H1 (cell line): ENCODE results near the gene SPPL3. TPM values are rescaled to one million over a fixed set of nuclear protein-coding genes. Genes with fewer than 3 reads are reported as not detected.

Experiments
- CTCF ChIA-PET: fragments of 300-600 bp; sonication (Branson Sonifier 250); formaldehyde crosslinking; loops from one replicate; lab custom pipeline; 2021; ENCODE audit not compliant: partially characterized antibody; lab: Charles Lee
- POLR2A ChIA-PET: fragments of 300-600 bp; sonication (Branson Sonifier 250); formaldehyde crosslinking; loops from one replicate; lab custom pipeline; 2021; ENCODE audit warnings: inconsistent platforms; ENCODE audit not compliant: partially characterized antibody; lab: Charles Lee
- DNase-seq, 2 experiments: peaks; one replicate each; pipeline versions ENCODE4 v3.0.0 to v3.0.0-alpha.2; 2010 to 2022; ENCODE audit warnings: low spot score in 2 of 2, low read depth in 1 of 2, mixed read lengths in 1 of 2
- FAIRE-seq: peaks from 2 replicates; lab custom pipeline; 2011; peaks lifted over from hg19 to GRCh38; lab: Jason Lieb, UNC
- H2AFZ ChIP-seq: 2 replicates; pipeline ENCODE4 v1.8.1; 2012; ENCODE audit warnings: low read length, inconsistent platforms
- H2AK5ac ChIP-seq: 2 replicates; pipeline ENCODE4 v1.6.1; 2013; ENCODE audit warnings: low read depth, low read length
- H2BK120ac ChIP-seq: replicated peaks from 2 replicates; pipeline ENCODE3; 2013; ENCODE audit warnings: low read depth, low read length, inconsistent platforms
- H2BK12ac ChIP-seq: 2 replicates; pipeline ENCODE4 v1.6.1; 2013; ENCODE audit warnings: low read depth, low read length
- H2BK15ac ChIP-seq: 2 replicates; pipeline ENCODE4 v1.6.1; 2013; ENCODE audit warnings: low read length
- H2BK20ac ChIP-seq: 2 replicates; pipeline ENCODE4 v1.6.1; 2013; ENCODE audit warnings: low read length
- H2BK5ac ChIP-seq: 2 replicates; pipeline ENCODE4 v1.6.1; 2013; ENCODE audit warnings: low read depth, low read length
- H3K14ac ChIP-seq: 2 replicates; pipeline ENCODE4 v1.6.1; 2013; ENCODE audit warnings: inconsistent platforms; ENCODE audit not compliant: insufficient read length
- H3K18ac ChIP-seq: 2 replicates; pipeline ENCODE4 v1.6.1; 2013; ENCODE audit warnings: low read length; ENCODE audit errors: extremely low read depth
- H3K23ac ChIP-seq: 2 replicates; pipeline ENCODE4 v1.6.1; 2013; ENCODE audit warnings: inconsistent platforms; ENCODE audit not compliant: insufficient read length
- H3K23me2 ChIP-seq: 2 replicates; pipeline ENCODE4 v1.6.1; 2013; ENCODE audit warnings: low read depth, low read length
- H3K27ac ChIP-seq: 2 replicates; pipeline ENCODE4 v1.6.1; 2011; ENCODE audit warnings: low read depth, low read length, inconsistent platforms
- H3K27me3 ChIP-seq, 4 experiments: replicated peaks in 1 of 4; 1 replicate in 1 of 4; 2 replicates in 3 of 4; pipeline versions ENCODE4 v1.6.1 to v1.8.1; 2011 to 2013; ENCODE audit warnings: low read length in 3 of 4, mild to moderate bottlenecking in 3 of 4, inconsistent platforms in 2 of 4, mixed read lengths in 2 of 4, moderate library complexity in 1 of 4; ENCODE audit not compliant: control insufficient read depth in 3 of 4, insufficient read depth in 3 of 4; ENCODE audit errors: extremely low read depth in 1 of 4
- H3K36me3 ChIP-seq, 4 experiments: 2 replicates each; pipeline versions ENCODE4 v1.6.1 to v1.8.1; 2011 to 2013; ENCODE audit warnings: mild to moderate bottlenecking in 4 of 4, low read length in 3 of 4, moderate library complexity in 2 of 4, control low read depth in 1 of 4, inconsistent platforms in 1 of 4; ENCODE audit not compliant: insufficient read depth in 4 of 4, control insufficient read depth in 2 of 4
- H3K4ac ChIP-seq: replicated peaks from 2 replicates; pipeline ENCODE3; 2013; ENCODE audit warnings: low read length, low read depth, mixed read lengths, inconsistent platforms; ENCODE audit not compliant: insufficient read length
- H3K4me1 ChIP-seq, 4 experiments: replicated peaks in 1 of 4; 1 replicate in 1 of 4; 2 replicates in 3 of 4; pipeline versions ENCODE4 v1.6.1 to v1.8.1; 2011 to 2013; ENCODE audit warnings: low read length in 3 of 4, inconsistent platforms in 2 of 4, mixed read lengths in 1 of 4; ENCODE audit not compliant: insufficient read depth in 4 of 4, control insufficient read depth in 3 of 4
- H3K4me2 ChIP-seq, 2 experiments: 2 replicates each; pipeline versions ENCODE4 v1.6.1 to v1.8.1; 2011 to 2013; ENCODE audit warnings: low read depth in 2 of 2, low read length in 2 of 2, control low read depth in 1 of 2, inconsistent platforms in 1 of 2, mild to moderate bottlenecking in 1 of 2; ENCODE audit not compliant: insufficient read depth in 1 of 2
- H3K4me3 ChIP-seq, 4 experiments: fragments of 200-600, 300-600 bp in 1 of 4; sonication (generic), shearing (Covaris generic), sonication (Bioruptor Twin) in 1 of 4; 2 replicates each; pipeline versions ENCODE4 v1.5.1 to v1.8.1; 2011 to 2016; ENCODE audit warnings: low read length in 4 of 4, low read depth in 3 of 4, control low read depth in 2 of 4, inconsistent platforms in 2 of 4, mild to moderate bottlenecking in 2 of 4, mixed read lengths in 1 of 4, moderate library complexity in 1 of 4; ENCODE audit not compliant: insufficient read depth in 2 of 4; ENCODE audit errors: extremely low read depth in 1 of 4
- H3K56ac ChIP-seq: replicated peaks from 2 replicates; pipeline ENCODE3; 2013; ENCODE audit warnings: low read depth, mild to moderate bottlenecking, mixed read lengths, low read length, inconsistent platforms; ENCODE audit not compliant: insufficient read length
- H3K79me1 ChIP-seq: 2 replicates; pipeline ENCODE4 v1.6.1; 2013; ENCODE audit warnings: low read depth, low read length, control low read depth
- H3K79me2 ChIP-seq, 2 experiments: 2 replicates each; pipeline versions ENCODE4 v1.6.1 to v1.8.1; 2012 to 2013; ENCODE audit warnings: low read length in 2 of 2, mild to moderate bottlenecking in 2 of 2, inconsistent platforms in 1 of 2; ENCODE audit not compliant: insufficient read depth in 2 of 2, control insufficient read depth in 1 of 2
- H3K9ac ChIP-seq, 4 experiments: replicated peaks in 1 of 4; 1 replicate in 1 of 4; 2 replicates in 3 of 4; pipeline versions ENCODE4 v1.6.1 to v1.8.1; 2011 to 2013; ENCODE audit warnings: low read depth in 3 of 4, low read length in 3 of 4, control low read depth in 2 of 4, mild to moderate bottlenecking in 2 of 4, moderate library complexity in 2 of 4, inconsistent platforms in 1 of 4; ENCODE audit errors: extremely low read depth in 1 of 4
- H3K9me3 ChIP-seq, 2 experiments: 2 replicates each; pipeline versions ENCODE4 v1.6.1 to v1.8.1; 2012 to 2013; ENCODE audit warnings: mild to moderate bottlenecking in 2 of 2, moderate library complexity in 2 of 2, control low read depth in 1 of 2, inconsistent platforms in 1 of 2, low read depth in 1 of 2, low read length in 1 of 2, mixed read lengths in 1 of 2; ENCODE audit not compliant: insufficient read depth in 2 of 2
- H4K20me1 ChIP-seq, 2 experiments: replicated peaks in 1 of 2; 2 replicates each; pipeline versions ENCODE3 to v1.8.1; 2011 to 2013; ENCODE audit warnings: inconsistent platforms in 2 of 2, low read length in 2 of 2, mild to moderate bottlenecking in 1 of 2; ENCODE audit not compliant: insufficient read depth in 2 of 2, control insufficient read depth in 1 of 2
- H4K5ac ChIP-seq: 2 replicates; pipeline ENCODE4 v1.6.1; 2013; ENCODE audit warnings: low read length, low read depth, mixed read lengths, inconsistent platforms; ENCODE audit not compliant: insufficient read length
- H4K8ac ChIP-seq: 2 replicates; pipeline ENCODE4 v1.8.0; 2013; ENCODE audit warnings: mild to moderate bottlenecking, moderate library complexity, low read length, inconsistent platforms; ENCODE audit not compliant: insufficient read depth; ENCODE audit errors: extremely low read depth
- H4K91ac ChIP-seq: replicated peaks from 2 replicates; pipeline ENCODE3; 2013; ENCODE audit warnings: low read length, mixed read lengths, inconsistent platforms; ENCODE audit not compliant: insufficient read length
- ASH2L ChIP-seq: fragments of 200-600, 300-600 bp; sonication (generic); IDR thresholded peaks from one replicate; pipeline ENCODE4 v1.7.1; 2017; ENCODE audit warnings: low read length
- ATF2 ChIP-seq: IDR thresholded peaks from 2 replicates; pipeline ENCODE4 v1.6.1; 2012; ENCODE audit warnings: low read length, inconsistent platforms
- BACH1 ChIP-seq: IDR thresholded peaks from 2 replicates; pipeline ENCODE4 v1.6.1; 2012; ENCODE audit warnings: low read length, improper control_type of control experiment
- EGR1 ChIP-seq: IDR thresholded peaks from 2 replicates; pipeline ENCODE4 v1.6.1; 2011; ENCODE audit warnings: low read depth, low read length, borderline replicate concordance
- EZH2 ChIP-seq: fragments of 200-600 bp; sonication (generic); IDR thresholded peaks from 2 replicates; pipeline ENCODE4 v1.7.1; 2012; ENCODE audit warnings: low read depth, mild to moderate bottlenecking, moderate library complexity, low read length, inconsistent platforms; ENCODE audit not compliant: severe bottlenecking
- HDAC2 ChIP-seq, 2 experiments: fragments of 300-600 bp in 1 of 2; sonication (generic) in 1 of 2; IDR thresholded peaks; 2 replicates each; pipeline ENCODE4 v1.6.1; 2011 to 2012; ENCODE audit warnings: low read depth in 2 of 2, low read length in 2 of 2, mild to moderate bottlenecking in 2 of 2, moderate library complexity in 2 of 2, borderline replicate concordance in 1 of 2, inconsistent platforms in 1 of 2
- KDM1A ChIP-seq: fragments of 200-600, 300-600 bp; sonication (generic); IDR thresholded peaks from 2 replicates; pipeline ENCODE4 v1.7.1; 2016; ENCODE audit warnings: mild to moderate bottlenecking, low read length, borderline replicate concordance
- POU5F1 ChIP-seq: IDR thresholded peaks from 2 replicates; pipeline ENCODE4 v1.6.1; 2011; ENCODE audit warnings: low read depth, mild to moderate bottlenecking, low read length, moderate library complexity
- RNF2 ChIP-seq: fragments of 200-900, 300-1000 bp; sonication (generic); IDR thresholded peaks from 2 replicates; pipeline ENCODE4 v1.7.1; 2016; ENCODE audit warnings: borderline replicate concordance, low read depth, mild to moderate bottlenecking, antibody characterized with exemption, low read length; ENCODE audit not compliant: poor library complexity, severe bottlenecking; ENCODE audit errors: missing control alignments
- SIRT6 ChIP-seq: IDR thresholded peaks from one replicate; pipeline ENCODE4 v1.7.1; 2012; ENCODE audit warnings: low read length, inconsistent platforms
- TAF7 ChIP-seq: optimal IDR thresholded peaks from 2 replicates; pipeline ENCODE3; 2011; ENCODE audit warnings: low read depth, mild to moderate bottlenecking, inconsistent platforms, low read length, moderate library complexity, borderline replicate concordance
- WGBS, 2 experiments: shearing (Covaris generic) in 1 of 2; methylation state at CpG; one replicate each; pipeline versions ENCODE4 v1.1.6 to v1.1.7; 2013 to 2015; ENCODE audit warnings: low lambda C conversion rate in 2 of 2, mixed read lengths in 2 of 2, inconsistent platforms in 1 of 2, low coverage in 1 of 2, missing lambda C conversion rate in 1 of 2; ENCODE audit not compliant: insufficient replicate concordance in 2 of 2, insufficient coverage in 1 of 2, insufficient read length in 1 of 2; ENCODE audit errors: extremely low coverage in 1 of 2, missing lambda C conversion rate in 1 of 2; 5-methylcytosine and 5-hydroxymethylcytosine counted together
- polyA plus RNA-seq, 7 experiments: library from polyadenylated mRNA; depleted of rRNA in 3 of 7; stranded (reverse) in 5 of 7; unstranded in 2 of 7; fragments of >200 nt in 5 of 7; fragments of 200-250 nt in 2 of 7; gene quantifications; 1 replicate in 5 of 7; 2 replicates in 1 of 7; 4 replicates in 1 of 7; pipeline versions ENCODE4 v1.2.1 to v1.2.3, GENCODE V29; 2011 to 2013; ENCODE audit warnings: missing spikeins in 2 of 7, mixed read lengths in 2 of 7
- total RNA-seq: library from RNA; stranded (reverse); fragmentation: NEBNext Ultra II Directional; extraction: Animal tissue kit (Norgen Biotek cat#: 25700); gene quantifications from 2 replicates; pipeline ENCODE4 v1.2.1, GENCODE V29; 2021
- TF ChIP-seq, protein P1 (sequence below): IDR thresholded peaks from 2 replicates; pipeline ENCODE4 v1.6.1; 2012; ENCODE audit warnings: inconsistent platforms

Gene SPPL3
- total and polyA plus RNA-seq, 2 of the 8 experiments (the other 6 are each of a cell fraction or from before 2014, with no cell fraction given): 27.3 to 48.4 TPM

DNA sequence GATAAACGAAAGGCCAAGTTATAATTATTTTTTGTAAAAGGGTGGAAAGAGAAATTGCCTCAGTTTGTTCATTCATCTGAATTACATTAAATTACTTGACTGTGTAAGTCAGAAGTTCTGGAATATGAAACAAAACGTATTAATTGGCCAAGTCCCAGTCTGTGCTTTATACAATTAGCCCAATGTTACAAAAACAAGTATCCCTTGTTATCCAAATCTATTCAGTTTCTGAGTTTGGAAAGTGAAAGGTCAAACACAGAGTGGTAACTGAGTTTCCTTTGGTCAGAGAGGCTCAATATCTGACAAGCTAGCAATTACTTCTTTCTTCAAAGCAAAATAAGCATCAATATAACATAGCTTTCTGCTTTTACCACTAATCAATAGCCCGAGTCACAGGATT lies 62.6 kb downstream of the SPPL3 start:
- no peak overlapping the region for H2BK15ac ChIP-seq
- H3K36me3 ChIP-seq: no peaks in the 10 kb centered on the region
- H3K9me3 ChIP-seq: no peaks in the 10 kb centered on the region
- no peak overlapping the region for H2AFZ ChIP-seq
- no peak overlapping the region for H4K91ac ChIP-seq
- peaks cover 0 to 3% (median 0%) of the 10 kb centered on the region in 4 experiments; a peak in 1 of 7 replicates for H3K4me1 ChIP-seq
- H4K5ac ChIP-seq: no peak overlapping the region
- FAIRE-seq (no peak), DNase-seq (no peak)
- no peak overlapping the region for H3K4ac ChIP-seq
- H4K8ac ChIP-seq: no peak overlapping the region
- H3K27ac ChIP-seq: no peak overlapping the region
- H3K9ac ChIP-seq: no peak overlapping the region
- no peaks in the 10 kb centered on the region for H3K23me2 ChIP-seq
- no peaks in the 10 kb centered on the region for H3K27me3 ChIP-seq
- no peak overlapping the region for H3K56ac ChIP-seq
- no peak overlapping the region for H2BK120ac ChIP-seq
- H2BK12ac ChIP-seq: no peak overlapping the region
- CTCF ChIA-PET: no interaction called here
- H2BK5ac ChIP-seq: no peak overlapping the region
- H3K14ac ChIP-seq: no peak overlapping the region
- peaks cover 0 to 8% of the 10 kb centered on the region in 2 experiments for H4K20me1 ChIP-seq
- no peak overlapping the region for H3K18ac ChIP-seq
- H3K79me2 ChIP-seq: peaks cover 0 to 30% of the 10 kb centered on the region in 2 experiments; a peak in 2 of 4 replicates
- POLR2A ChIA-PET: no interaction called here
- no peak overlapping the region for H3K4me2 ChIP-seq
- no peak overlapping the region for H3K4me3 ChIP-seq
- 89% methylated on average over 3 of the region's 3 CpGs; no CpG with 5 or more reads in 1 of the 2 experiments for WGBS, 2 experiments
- H2BK20ac ChIP-seq: no peak overlapping the region
- no peak overlapping the region for H3K23ac ChIP-seq
- H2AK5ac ChIP-seq: no peak overlapping the region
- H3K79me1 ChIP-seq: peaks cover 8% of the 10 kb centered on the region; the same call in 1 of the 2 replicates
- TF ChIP-seq EGR1 (no peak), ASH2L (no peak), HDAC2 (IDR thresholded peaks at IDR 0.05; ENCODE audit: borderline replicate concordance in 1 of 2, low read depth in 2 of 2, low read length in 2 of 2) (no peak), KDM1A (no peak), BACH1 (no peak), EZH2 (no peak), RNF2 (no peak), SIRT6 (no peak), ATF2 (no peak), POU5F1 (no peak), TAF7 (no peak)
- TF ChIP-seq, protein P1, sequence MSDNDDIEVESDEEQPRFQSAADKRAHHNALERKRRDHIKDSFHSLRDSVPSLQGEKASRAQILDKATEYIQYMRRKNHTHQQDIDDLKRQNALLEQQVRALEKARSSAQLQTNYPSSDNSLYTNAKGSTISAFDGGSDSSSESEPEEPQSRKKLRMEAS: no peak
